K562 (cell line): ENCODE measurements around the gene PRKD2. TPM values are rescaled to one million over a fixed set of nuclear protein-coding genes. Genes with fewer than 3 reads are reported as not detected.

ENCODE experiments used
- ATAC-seq: fragments of 200-7000 bp; cut with Tn5 transposase; 3 replicates; pipeline ENCODE4 v1.9.1; 2020; ENCODE audit warnings: moderate library complexity
- Bru-seq: library from RNA; stranded (reverse); fragments of 400-500 nt; gene quantifications from one replicate; lab custom pipeline; 2021; lab: Mats Ljungman, UMichigan
- BruChase-seq, 2 experiments: library from RNA; stranded (reverse); fragments of 400-500 nt; gene quantifications; one replicate each; lab custom pipeline; 2021; lab: Mats Ljungman, UMichigan
- BruUV-seq: library from RNA; stranded (reverse); fragments of 400-500 nt; replicated peaks from 2 replicates; lab custom pipeline; 2021; lab: Mats Ljungman, UMichigan
- CTCF ChIA-PET: fragments of 300-600 bp; formaldehyde crosslinking; extraction: SDS; loops from one replicate; lab custom pipeline; 2021; ENCODE audit warnings: low intra/inter-chr PET ratio; lab: Yijun Ruan, JAX
- POLR2A ChIA-PET: fragments of 300-600, 350-650 bp; sonication (Branson Sonifier 250); formaldehyde crosslinking; extraction: SDS; loops from one replicate; lab custom pipeline; 2021; ENCODE audit warnings: antibody characterized with exemption, inconsistent platforms; lab: Yijun Ruan, JAX
- DNase-seq, 4 experiments: peaks; one replicate each; pipeline versions ENCODE4 v3.0.0 to v3.0.0-alpha.2; 2011 to 2018; ENCODE audit warnings: low spot score in 3 of 4, mixed read lengths in 3 of 4; ENCODE audit errors: extremely low read depth in 1 of 4
- FAIRE-seq: peaks from 2 replicates; lab custom pipeline; 2011; peaks lifted over from hg19 to GRCh38; lab: Jason Lieb, UNC
- H2AFZ ChIP-seq: 2 replicates; pipeline ENCODE4 v1.6.0; 2011; ENCODE audit warnings: low read depth, low read length, control low read depth, inconsistent platforms
- H3K27ac ChIP-seq: fragments of 200-600 bp; 3 replicates; pipeline ENCODE4 v1.8.0; 2011; ENCODE audit warnings: low read depth, mild to moderate bottlenecking, control low read depth, inconsistent platforms, low read length, moderate library complexity, mixed read lengths; ENCODE audit errors: extremely low read depth
- H3K27me3 ChIP-seq, 2 experiments: fragments of 300-600 bp in 1 of 2; 2 replicates in 1 of 2; 3 replicates in 1 of 2; pipeline versions ENCODE4 v1.6.0 to v1.8.0; 2011; ENCODE audit warnings: inconsistent platforms in 2 of 2, low read length in 2 of 2, mild to moderate bottlenecking in 1 of 2, mixed read lengths in 1 of 2, moderate library complexity in 1 of 2; ENCODE audit not compliant: control insufficient read depth in 2 of 2, insufficient read depth in 2 of 2
- H3K36me3 ChIP-seq: fragments of 300-600 bp; 3 replicates; pipeline ENCODE4 v1.8.0; 2011; ENCODE audit warnings: mild to moderate bottlenecking, low read length, inconsistent platforms; ENCODE audit not compliant: control insufficient read depth, insufficient read depth
- H3K4me1 ChIP-seq, 2 experiments: fragments of 200-600 bp in 1 of 2; replicated peaks in 1 of 2; 2 replicates in 1 of 2; 3 replicates in 1 of 2; pipeline versions ENCODE4 v1.5.1 to v1.8.0; 2011; ENCODE audit warnings: inconsistent platforms in 2 of 2, low read length in 2 of 2, mild to moderate bottlenecking in 1 of 2, mixed read lengths in 1 of 2, moderate library complexity in 1 of 2; ENCODE audit not compliant: control insufficient read depth in 2 of 2, insufficient read depth in 2 of 2
- H3K4me2 ChIP-seq: 2 replicates; pipeline ENCODE4 v1.6.1; 2011; ENCODE audit warnings: low read length, control low read depth, inconsistent platforms, mixed read lengths; ENCODE audit not compliant: insufficient read depth
- H3K4me3 ChIP-seq: fragments of 200-600 bp; sonication (generic), shearing (Covaris generic); 2 replicates; pipeline ENCODE4 v1.5.1; 2016; ENCODE audit warnings: control low read depth, inconsistent platforms
- H3K79me2 ChIP-seq: fragments of 200-600 bp; 3 replicates; pipeline ENCODE4 v1.8.0; 2011; ENCODE audit warnings: low read length, inconsistent platforms; ENCODE audit not compliant: control insufficient read depth, insufficient read depth
- H3K9ac ChIP-seq, 2 experiments: 2 replicates each; pipeline versions ENCODE4 v1.6.0 to v1.6.1; 2011; ENCODE audit warnings: low read depth in 2 of 2, low read length in 2 of 2, control low read depth in 1 of 2, inconsistent platforms in 1 of 2, mild to moderate bottlenecking in 1 of 2, mixed read lengths in 1 of 2; ENCODE audit not compliant: insufficient read depth in 1 of 2
- H3K9me1 ChIP-seq: one replicate; pipeline ENCODE4 v1.6.0; 2011; ENCODE audit warnings: inconsistent platforms, mild to moderate bottlenecking, low read length, moderate library complexity; ENCODE audit not compliant: control insufficient read depth, insufficient read depth
- H3K9me3 ChIP-seq: replicated peaks from 2 replicates; pipeline ENCODE4 v1.5.1; 2011; ENCODE audit warnings: low read depth, low read length, inconsistent platforms; ENCODE audit not compliant: control insufficient read depth, insufficient read depth
- H4K20me1 ChIP-seq: replicated peaks from 2 replicates; pipeline ENCODE4 v1.6.1; 2011; ENCODE audit warnings: low read length, inconsistent platforms, mixed read lengths; ENCODE audit not compliant: control insufficient read depth, insufficient read depth
- CREB1 ChIP-seq, 2 experiments: sonication (generic) in 1 of 2; formaldehyde crosslinking in 1 of 2; IDR thresholded peaks; 2 replicates each; pipeline versions ENCODE4 v1.6.1 to v1.8.0; 2012 to 2022; ENCODE audit warnings: inconsistent platforms in 1 of 2, mild to moderate bottlenecking in 1 of 2, missing genetic modification reagents in 1 of 2, moderate library complexity in 1 of 2
- EGR1 ChIP-seq: fragments of 450-650 bp; conservative IDR thresholded peaks from 2 replicates; pipeline ENCODE4 v1.6.1; 2017; ENCODE audit warnings: mild to moderate bottlenecking
- ELF1 ChIP-seq: fragments of 200-800 bp; sonication (Bioruptor generic); IDR thresholded peaks from 2 replicates; pipeline ENCODE4 v1.6.1; 2016; ENCODE audit warnings: missing genetic modification characterization, missing compliant biosample characterization
- FIP1L1 ChIP-seq: fragments of 200-400 bp; formaldehyde crosslinking; IDR thresholded peaks from 2 replicates; pipeline ENCODE4 v1.6.1; 2018; ENCODE audit warnings: mild to moderate bottlenecking, low read depth, low read length; ENCODE audit not compliant: poor library complexity, severe bottlenecking
- FOXA3 ChIP-seq, 2 experiments: fragments of 450-650 bp in 1 of 2; sonication (generic) in 1 of 2; formaldehyde crosslinking; IDR thresholded peaks in 1 of 2; conservative IDR thresholded peaks in 1 of 2; 2 replicates each; pipeline versions ENCODE4 v1.4.0 to v1.8.0; 2020 to 2022; ENCODE audit warnings: mild to moderate bottlenecking in 2 of 2, missing genetic modification reagents in 1 of 2
- PHF8 ChIP-seq: fragments of 200-600 bp; sonication (generic); IDR thresholded peaks from 2 replicates; pipeline ENCODE4 v1.6.1; 2012; ENCODE audit warnings: mixed run types, mild to moderate bottlenecking, inconsistent platforms, low read length, moderate library complexity, borderline replicate concordance
- RBM22 ChIP-seq: fragments of 200-400 bp; formaldehyde crosslinking; IDR thresholded peaks from 2 replicates; pipeline ENCODE4 v1.6.1; 2018; ENCODE audit warnings: low read length, low read depth; ENCODE audit not compliant: poor library complexity, severe bottlenecking
- RBM34 ChIP-seq: fragments of 200-400 bp; formaldehyde crosslinking; IDR thresholded peaks from 2 replicates; pipeline ENCODE4 v1.6.1; 2018; ENCODE audit warnings: low read length, borderline replicate concordance; ENCODE audit not compliant: insufficient read depth
- SP1 ChIP-seq: sonication (generic); formaldehyde crosslinking; IDR thresholded peaks from 2 replicates; pipeline ENCODE4 v1.8.1; 2022; ENCODE audit warnings: mild to moderate bottlenecking, missing genetic modification reagents
- VEZF1 ChIP-seq: fragments of 200-800 bp; sonication (Bioruptor generic); IDR thresholded peaks from 2 replicates; pipeline ENCODE4 v1.6.1; 2017; ENCODE audit warnings: missing genetic modification characterization, missing compliant biosample characterization
- WGBS: fragments of 100-300 bp; shearing (Covaris generic); methylation state at CpG from one replicate; pipeline ENCODE4 v1.1.6; 2016; ENCODE audit warnings: low coverage, mixed read lengths; ENCODE audit not compliant: insufficient coverage; ENCODE audit errors: missing lambda C conversion rate; 5-methylcytosine and 5-hydroxymethylcytosine counted together
- in situ Hi-C: fragments of 300-500 bp; cut with MboI; formaldehyde crosslinking; loops from 4 replicates; pipeline ENCODE4 v1.15.0; 2018; ENCODE audit warnings: inconsistent platforms, mixed read lengths
- intact Hi-C: fragments of 100-400 bp; cut with micrococcal nuclease; formaldehyde crosslinking; loops from 2 replicates; pipeline ENCODE4 v1.14.2; 2022
- long read RNA-seq, 3 experiments: library from polyadenylated mRNA in 2 of 3; library from RNA in 1 of 3; unstranded in 2 of 3; stranded (forward) in 1 of 3; transcript quantifications; one replicate each; pipeline ENCODE4 v2.0.0, GENCODE V29; 2019 to 2022
- polyA minus RNA-seq, 3 experiments: library from RNA; depleted of rRNA, polyadenylated mRNA; stranded (reverse); fragments of >200 nt; gene quantifications; 2 replicates each; pipeline ENCODE4 v1.2.3, GENCODE V29; 2011
- polyA plus RNA-seq, 8 experiments: library from polyadenylated mRNA; depleted of rRNA in 4 of 8; stranded (reverse) in 5 of 8; unstranded in 3 of 8; fragments of >200 nt; fragmentation: Nextera tagmentation in 2 of 8; fragmentation: Illumina TruSeq in 1 of 8; extraction: Ambion mirVana in 2 of 8; extraction: Trizol in 1 of 8; gene quantifications; 2 replicates each; pipeline versions ENCODE4 v1.2.1 to v1.2.3, GENCODE V29; 2011 to 2014; ENCODE audit warnings: inconsistent platforms in 1 of 8, missing spikeins in 1 of 8
- total RNA-seq, 7 experiments: library from RNA; depleted of rRNA in 6 of 7; stranded (reverse); fragments of >200 nt in 6 of 7; fragmentation: Illumina TruSeq in 2 of 7; extraction: Trizol in 2 of 7; gene quantifications; 2 replicates each; pipeline versions ENCODE4 v1.2.1 to v1.2.3, GENCODE V29; 2011 to 2021; ENCODE audit warnings: low replicate concordance in 1 of 7
- TF ChIP-seq, protein P1 (sequence below): sonication (generic); formaldehyde crosslinking; IDR thresholded peaks from 2 replicates; pipeline ENCODE4 v1.8.0; 2022; ENCODE audit warnings: missing genetic modification reagents, mild to moderate bottlenecking, moderate library complexity, borderline replicate concordance

The PRKD2 gene
- 31.5 and 62.0 TPM in 2 replicates for total RNA-seq (2011; cell fraction: chromatin; rRNA removed; ENCODE audit: low replicate concordance)
- total RNA-seq (2011; cell fraction: nucleolus; rRNA removed), result 35.2 and 35.7 TPM in 2 replicates
- total RNA-seq (2011; cell fraction: nucleoplasm; rRNA removed), result 32.3 and 33.7 TPM in 2 replicates
- total RNA-seq (2014; rRNA removed) (29.2 and 35.1 TPM in 2 replicates), total RNA-seq (2014; rRNA removed; fragmentation: Illumina TruSeq; extraction: Trizol) (9.9 and 15.0 TPM in 2 replicates), total RNA-seq (2015; rRNA removed; fragmentation: Illumina TruSeq; extraction: Trizol) (14.9 and 19.0 TPM in 2 replicates), total RNA-seq (2021) (57.3 and 60.0 TPM in 2 replicates), polyA plus RNA-seq (2011; rRNA removed) (11.0 and 11.1 TPM in 2 replicates), polyA plus RNA-seq (2014; fragmentation: Illumina TruSeq; extraction: Trizol) (23.8 and 34.1 TPM in 2 replicates), polyA plus RNA-seq (2014; fragmentation: Nextera tagmentation; extraction: Ambion mirVana) (1 to 10 TPM; 1.8 to 4.9 TPM), polyA plus RNA-seq (2014; rRNA removed) (21.1 and 22.4 TPM in 2 replicates), polyA minus RNA-seq (2011; rRNA and poly(A)+ RNA removed) (10.5 and 13.4 TPM in 2 replicates), Bru-seq, nascent RNA (percentile 61 among the genes with signal in this experiment), BruChase-seq, experiment 1, labeled RNA remaining after a 2-hour chase (percentile 60 among the genes with signal in this experiment), BruChase-seq, experiment 2, labeled RNA remaining after a 6-hour chase (percentile 65 among the genes with signal in this experiment)
- 11.6 and 24.2 TPM in 2 replicates for polyA plus RNA-seq (2011; cell fraction: cytosol; rRNA removed)
- 22.8 and 41.1 TPM in 2 replicates for polyA plus RNA-seq (2011; cell fraction: nucleus; rRNA removed)
- polyA plus RNA-seq (2012), result 36.8 and 42.8 TPM in 2 replicates
- 26.9 and 30.1 TPM in 2 replicates for polyA minus RNA-seq (2011; cell fraction: cytosol; rRNA and poly(A)+ RNA removed)
- 9.0 and 10.6 TPM in 2 replicates for polyA minus RNA-seq (2011; cell fraction: nucleus; rRNA and poly(A)+ RNA removed)
- long read RNA-seq, experiment 1, transcript PRKD2-214 (17 exons, 2,923 nt), result minor isoform, 23 of 241 reads
- long read RNA-seq, experiment 1, transcript PRKD2-201 (18 exons, 3,070 nt), result minor isoform, 24 of 241 reads
- long read RNA-seq, experiment 1, transcript PRKD2-202 (19 exons, 3,321 nt), result minor isoform, 5 of 241 reads
- long read RNA-seq, experiment 1, transcript PRKD2-209 (10 exons, 1,682 nt), result major isoform, 77 of 241 reads
- long read RNA-seq, experiment 1, partial matches to known transcripts, result 86 of 241 reads
- long read RNA-seq, experiment 1, other reads (novel, unspliced or antisense), result 24 of 241 reads
- long read RNA-seq, experiment 2, transcript PRKD2-209 (10 exons, 1,682 nt), result major isoform, 36 of 81 reads
- long read RNA-seq, experiment 2, transcript PRKD2-202 (19 exons, 3,321 nt), result minor isoform, 6 of 81 reads
- long read RNA-seq, experiment 2, partial matches to known transcripts, result 23 of 81 reads
- long read RNA-seq, experiment 2, other reads (novel, unspliced or antisense), result 11 of 81 reads
- long read RNA-seq, experiment 3, transcript PRKD2-209 (10 exons, 1,682 nt), result major isoform, 28 of 34 reads
- long read RNA-seq, experiment 3, partial matches to known transcripts, result 2 of 34 reads
- long read RNA-seq, experiment 3, other reads (novel, unspliced or antisense), result 3 of 34 reads

DNA sequence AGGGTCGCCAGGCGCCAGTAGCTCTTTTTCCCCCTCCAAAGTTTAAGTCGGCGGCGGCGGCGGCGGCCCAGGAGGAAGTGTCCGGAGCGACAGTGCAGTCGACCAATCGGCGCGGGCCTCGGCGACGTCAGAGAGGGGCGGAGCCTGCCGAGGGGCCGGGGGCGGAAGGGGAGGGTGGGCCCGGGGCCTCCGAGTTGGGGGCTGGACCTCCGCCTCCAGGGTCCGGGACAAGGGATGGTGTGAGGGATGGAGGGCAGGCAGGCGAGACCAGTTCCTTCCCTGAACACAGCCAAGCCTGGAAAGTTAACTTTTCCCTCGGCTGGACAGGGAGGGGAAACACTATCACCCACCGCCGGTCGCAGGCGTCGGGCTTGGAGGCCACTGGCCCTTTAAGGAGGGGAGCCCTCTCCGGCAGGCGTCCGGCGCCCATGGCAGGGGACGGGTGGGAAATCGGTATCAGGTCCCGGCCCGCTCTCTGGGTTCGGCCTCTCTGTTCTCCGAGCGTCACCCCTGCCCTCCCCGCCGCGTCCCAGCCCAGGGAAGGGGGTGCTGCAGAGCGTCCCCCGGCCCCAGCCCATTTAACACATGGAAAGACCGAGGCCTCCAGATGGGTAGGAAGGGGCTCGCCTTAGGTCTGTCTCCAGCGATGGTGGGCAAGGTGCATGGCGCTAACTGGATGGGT lies at the start of gene PRKD2:
TSS of gene PRKD2 (minus strand) at position 81 of the 682 bp plus-strand sequence. CDS start 744 bp downstream, outside the sequence.
- CTCF ChIA-PET, result no interaction called here
- Histone ChIP-seq H4K20me1 (peaks cover 4% of the 10 kb centered on the region; the same call in 1 of the 2 replicates), H3K9ac (peak within 1 kb of the TSS; percentile 85 to 93), H2AFZ (peak within 1 kb of the TSS; percentile 98), H3K27ac (peak within 1 kb of the TSS; percentile 89), H3K27me3 (no peaks in the 10 kb centered on the region), H3K4me1 (peaks cover 22 to 67% of the 10 kb centered on the region in 2 experiments), H3K4me3 (peak within 1 kb of the TSS; percentile 70), H3K9me1 (no peaks in the 10 kb centered on the region), H3K4me2 (peak within 1 kb of the TSS; percentile 94), H3K79me2 (peaks cover 27% of the 10 kb centered on the region), H3K36me3 (peaks cover 42% of the 10 kb centered on the region; the same call in 2 of the 3 replicates), H3K9me3 (no peaks in the 10 kb centered on the region)
- intact Hi-C loops (no loop called here), in situ Hi-C loops (no loop called here)
- POLR2A ChIA-PET, result interaction anchor here (0.6 to 2.7 kb wide), 4 partner anchors 12 to 71 kb away, joined by 3 to 7 read pairs (median 6); partner anchors contain the start of gene SLC1A5
- DNase-seq (peak; percentile 88 to 97 (median 96)), ATAC-seq (peak; percentile 84), FAIRE-seq (no peak)
- 1% methylated on average over 17 of the region's 52 CpGs for WGBS
- BruUV-seq, result no TSS peak
- TF ChIP-seq CREB1 (IDR thresholded peaks at IDR 0.05), result peak; percentile 71; the same call in 1 of the 2 replicates
- TF ChIP-seq CREB1 (CRISPR knock-in tag; IDR thresholded peaks at IDR 0.05), result peak; percentile 78
- TF ChIP-seq FIP1L1, result no peak
- TF ChIP-seq RBM22, result peak; percentile 80
- TF ChIP-seq VEZF1 (CRISPR knock-in tag), result peak; percentile 88
- TF ChIP-seq ELF1 (tag), result peak; percentile 56; the same call in 1 of the 2 replicates
- peak; percentile 78 for TF ChIP-seq EGR1
- TF ChIP-seq SP1 (CRISPR knock-in tag), result peak; percentile 46; the same call in 1 of the 2 replicates
- no peak for TF ChIP-seq RBM34
- TF ChIP-seq, protein P1, sequence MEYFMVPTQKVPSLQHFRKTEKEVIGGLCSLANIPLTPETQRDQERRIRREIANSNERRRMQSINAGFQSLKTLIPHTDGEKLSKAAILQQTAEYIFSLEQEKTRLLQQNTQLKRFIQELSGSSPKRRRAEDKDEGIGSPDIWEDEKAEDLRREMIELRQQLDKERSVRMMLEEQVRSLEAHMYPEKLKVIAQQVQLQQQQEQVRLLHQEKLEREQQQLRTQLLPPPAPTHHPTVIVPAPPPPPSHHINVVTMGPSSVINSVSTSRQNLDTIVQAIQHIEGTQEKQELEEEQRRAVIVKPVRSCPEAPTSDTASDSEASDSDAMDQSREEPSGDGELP (CRISPR knock-in tag), result peak; percentile 22; the same call in 1 of the 2 replicates
- TF ChIP-seq FOXA3 (CRISPR knock-in tag; conservative IDR thresholded peaks at IDR 0.05 in 1 of 2, IDR thresholded peaks at IDR 0.05 in 1 of 2), result no peak
- TF ChIP-seq PHF8, result peak; percentile 54; the same call in 1 of the 2 replicates
